ENCODE data around the gene UBE2QL1.

DNA sequence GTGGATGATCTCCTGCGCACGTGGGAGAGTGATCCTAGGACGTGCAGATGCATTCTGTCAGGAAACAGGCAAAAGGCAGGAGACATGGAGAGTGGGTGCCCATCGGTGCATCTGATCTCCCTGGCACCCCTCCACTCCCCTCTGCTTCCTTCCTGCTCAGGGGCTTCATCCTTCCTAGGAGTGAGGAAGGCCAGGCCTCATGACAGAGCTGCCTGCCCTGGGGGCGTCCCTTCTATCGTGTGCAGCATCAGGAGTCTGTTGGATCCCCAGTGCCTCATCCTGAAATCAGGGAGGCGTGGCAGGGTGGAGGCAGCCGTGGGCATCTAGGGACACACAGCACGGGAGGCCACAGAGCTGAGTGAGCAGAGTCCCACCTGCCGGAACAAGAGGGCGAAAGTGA lies 30.1 kb downstream of the UBE2QL1 start:
- TF ChIP-seq, protein P1, sequence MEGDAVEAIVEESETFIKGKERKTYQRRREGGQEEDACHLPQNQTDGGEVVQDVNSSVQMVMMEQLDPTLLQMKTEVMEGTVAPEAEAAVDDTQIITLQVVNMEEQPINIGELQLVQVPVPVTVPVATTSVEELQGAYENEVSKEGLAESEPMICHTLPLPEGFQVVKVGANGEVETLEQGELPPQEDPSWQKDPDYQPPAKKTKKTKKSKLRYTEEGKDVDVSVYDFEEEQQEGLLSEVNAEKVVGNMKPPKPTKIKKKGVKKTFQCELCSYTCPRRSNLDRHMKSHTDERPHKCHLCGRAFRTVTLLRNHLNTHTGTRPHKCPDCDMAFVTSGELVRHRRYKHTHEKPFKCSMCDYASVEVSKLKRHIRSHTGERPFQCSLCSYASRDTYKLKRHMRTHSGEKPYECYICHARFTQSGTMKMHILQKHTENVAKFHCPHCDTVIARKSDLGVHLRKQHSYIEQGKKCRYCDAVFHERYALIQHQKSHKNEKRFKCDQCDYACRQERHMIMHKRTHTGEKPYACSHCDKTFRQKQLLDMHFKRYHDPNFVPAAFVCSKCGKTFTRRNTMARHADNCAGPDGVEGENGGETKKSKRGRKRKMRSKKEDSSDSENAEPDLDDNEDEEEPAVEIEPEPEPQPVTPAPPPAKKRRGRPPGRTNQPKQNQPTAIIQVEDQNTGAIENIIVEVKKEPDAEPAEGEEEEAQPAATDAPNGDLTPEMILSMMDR (IDR thresholded peaks at IDR 0.05) = no peak
- no peak for TF ChIP-seq EZH2 (IDR thresholded peaks at IDR 0.05; ENCODE audit: borderline replicate concordance, insufficient read depth, low read depth, low read length, poor library complexity, severe bottlenecking)
